Natural killer cell (primary cell): ENCODE measurements around the gene ANKRD11. TPM values are rescaled to one million over a fixed set of nuclear protein-coding genes. Genes with fewer than 3 reads are reported as not detected.
A peak's percentile ranks its signal among the peaks of the same experiment; 100 is the strongest.
"Not testable (repeated sequence)": the region's sequence is repeated elsewhere in the genome, so short reads cannot be mapped to it uniquely, and the experiment has no call there.

Experiments used
- ATAC-seq, 3 donors: fragments of 150-1000 bp in 2 of 3; fragments of 200-7000 bp in 1 of 3; cut with Tn5 transposase; 1 replicate in 1 of 3; 2 replicates in 2 of 3; pipeline ENCODE4 v1.10.0; 2021; ENCODE audit warnings: mild to moderate bottlenecking in 2 of 3, moderate library complexity in 2 of 3
- DNase-seq, 2 donors: peaks; one replicate each; pipeline versions ENCODE4 v3.0.0 to v3.0.0-alpha.2; 2013 to 2021; ENCODE audit warnings: mixed read lengths in 1 of 2
- H3K27ac ChIP-seq: one replicate; pipeline ENCODE4 v1.5.1; 2013; ENCODE audit warnings: mild to moderate bottlenecking, low read length
- H3K27me3 ChIP-seq: one replicate; pipeline ENCODE4 v1.6.1; 2013; ENCODE audit warnings: low read length; ENCODE audit not compliant: control insufficient read depth, insufficient read depth
- H3K36me3 ChIP-seq: one replicate; pipeline ENCODE4 v1.6.1; 2013; ENCODE audit warnings: low read length; ENCODE audit not compliant: control insufficient read depth, insufficient read depth
- H3K4me1 ChIP-seq: one replicate; pipeline ENCODE4 v1.6.1; 2013; ENCODE audit warnings: low read length; ENCODE audit not compliant: control insufficient read depth, insufficient read depth
- H3K4me3 ChIP-seq: one replicate; pipeline ENCODE4 v1.5.1; 2013; ENCODE audit warnings: low read length
- H3K9me3 ChIP-seq: one replicate; pipeline ENCODE4 v1.6.1; 2013; ENCODE audit warnings: low read length; ENCODE audit not compliant: control insufficient read depth, insufficient read depth
- H3K27ac Mint-ChIP-seq, 2 donors: one replicate each; pipeline ENCODE4 v1.8.0; 2022; ENCODE audit warnings: mild to moderate bottlenecking in 2 of 2, mixed read lengths in 2 of 2, moderate library complexity in 1 of 2
- H3K27me3 Mint-ChIP-seq, 2 donors: one replicate each; pipeline ENCODE4 v1.8.0; 2022; ENCODE audit warnings: low read depth in 2 of 2, mixed read lengths in 2 of 2
- H3K36me3 Mint-ChIP-seq: one replicate; pipeline ENCODE4 v1.8.0; 2022; ENCODE audit warnings: mixed read lengths
- H3K4me1 Mint-ChIP-seq, 2 donors: one replicate each; pipeline ENCODE4 v1.8.0; 2022; ENCODE audit warnings: mixed read lengths in 2 of 2
- H3K4me3 Mint-ChIP-seq: one replicate; pipeline ENCODE4 v1.8.0; 2022; ENCODE audit warnings: mild to moderate bottlenecking, moderate library complexity, mixed read lengths
- H3K9me3 Mint-ChIP-seq, 2 donors: one replicate each; pipeline ENCODE4 v1.8.0; 2022; ENCODE audit warnings: mixed read lengths in 2 of 2
- CTCF ChIP-seq: fragments of 200-600 bp; IDR thresholded peaks from one replicate; pipeline ENCODE4 v1.8.0; 2022; ENCODE audit warnings: antibody characterized with exemption
- WGBS: methylation state at CpG from one replicate; pipeline ENCODE4 v1.1.7; 2013; ENCODE audit warnings: missing lambda C conversion rate; ENCODE audit not compliant: insufficient coverage; 5-methylcytosine and 5-hydroxymethylcytosine counted together
- intact Hi-C: fragments of 100-400 bp; cut with micrococcal nuclease; formaldehyde crosslinking; loops from one replicate; pipeline ENCODE4 v1.14.2; 2022
- total RNA-seq, 4 donors: library from RNA; stranded (reverse); fragments of 120-200 nt in 1 of 4; gene quantifications; one replicate each; pipeline versions ENCODE4 v1.2.3 to v1.2.4, GENCODE V29; 2013 to 2022

ANKRD11 gene
- total RNA-seq, 3 donors from 2014 or later (not counting 1 experiment from before 2014, with no cell fraction given): 230 to 299 (median 287) TPM

- Histone ChIP-seq H3K27ac (no peak overlapping the region), H3K27me3 (no peaks in the 10 kb centered on the region), H3K9me3 (no peaks in the 10 kb centered on the region), H3K4me1 (peaks cover 60% of the 10 kb centered on the region), H3K36me3 (no peaks in the 10 kb centered on the region), H3K4me3 (no peak overlapping the region)
- Mint-ChIP-seq H3K9me3 (no peaks in the 10 kb centered on the region), H3K36me3 (no peaks in the 10 kb centered on the region), H3K27ac (peak overlapping the region; percentile 22 to 26), H3K27me3 (no peaks in the 10 kb centered on the region), H3K4me1 (peaks cover 59% of the 10 kb centered on the region in 2 donors), H3K4me3 (peak overlapping the region; percentile 18)
- no peak for TF ChIP-seq CTCF
- ATAC-seq (no peak), DNase-seq (no peak)
- intact Hi-C loops: loop anchor here (2.0 kb wide), 1 partner anchor 13 kb away; no protein-coding TSS in a partner anchor
- WGBS: 98% methylated on average over 2 of the region's 2 CpGs
Measured at GRCh38 chr16:89455692-89456091, 34.7 kb downstream of the ANKRD11 start.

- Mint-ChIP-seq H3K27me3 (no peaks in the 10 kb centered on the region), H3K9me3 (no peaks in the 10 kb centered on the region), H3K4me1 (peaks cover 60% of the 10 kb centered on the region in 2 donors), H3K36me3 (no peaks in the 10 kb centered on the region), H3K27ac (peak overlapping the region; percentile 22 to 26), H3K4me3 (peak overlapping the region; percentile 18)
- H3K27ac ChIP-seq: no peak overlapping the region
- intact Hi-C loops: loop anchor here (2.0 kb wide), 1 partner anchor 14 kb away; no protein-coding TSS in a partner anchor
- no peak for TF ChIP-seq CTCF
- no peaks in the 10 kb centered on the region for H3K27me3 ChIP-seq
- DNase-seq (peak in 1 of 2 donors; percentile 57), ATAC-seq (no peak)
- no peaks in the 10 kb centered on the region for H3K9me3 ChIP-seq
- 39% methylated on average over 2 of the region's 2 CpGs for WGBS
- H3K4me3 ChIP-seq: no peak overlapping the region
- H3K4me1 ChIP-seq: peaks cover 60% of the 10 kb centered on the region
- H3K36me3 ChIP-seq: no peaks in the 10 kb centered on the region
Measured at GRCh38 chr16:89455178-89455577, 35.2 kb downstream of the ANKRD11 start.

- H3K9me3 ChIP-seq, H3K27me3 ChIP-seq, ATAC-seq, H3K27ac ChIP-seq, H3K36me3 ChIP-seq, H3K9me3 Mint-ChIP-seq, H3K4me3 ChIP-seq, H3K27me3 Mint-ChIP-seq, H3K36me3 Mint-ChIP-seq, DNase-seq: not testable (repeated sequence)
- Mint-ChIP-seq H3K27ac (peak overlapping the region; percentile 29 to 82), H3K4me3 (peak overlapping the region; percentile 65), H3K4me1 (peaks cover 64 to 67% of the 10 kb centered on the region in 2 donors)
- intact Hi-C loops: loop anchor here (2.0 kb wide), 1 partner anchor 14 kb away; no protein-coding TSS in a partner anchor
- peaks cover 64% of the 10 kb centered on the region for H3K4me1 ChIP-seq
- WGBS: 100% methylated on average over 2 of the region's 3 CpGs
Measured at GRCh38 chr16:89454378-89455125, 35.8 kb downstream of the ANKRD11 start.

- WGBS: 39% methylated on average over 13 of the region's 13 CpGs
- H3K4me1 ChIP-seq: peaks cover 66% of the 10 kb centered on the region
- Mint-ChIP-seq H3K9me3 (no peaks in the 10 kb centered on the region), H3K27ac (peak overlapping the region; percentile 43 to 82), H3K36me3 (no peaks in the 10 kb centered on the region), H3K4me1 (peaks cover 56 to 66% of the 10 kb centered on the region in 2 donors), H3K4me3 (peak overlapping the region; percentile 65), H3K27me3 (no peaks in the 10 kb centered on the region)
- intact Hi-C loops: loop anchor here (2.0 kb wide), 3 partner anchors 15 to 31 kb away; no protein-coding TSS in a partner anchor
- H3K36me3 ChIP-seq: no peaks in the 10 kb centered on the region
- no peak overlapping the region for H3K4me3 ChIP-seq
- ATAC-seq (peak; percentile 54 to 63 (median 56)), DNase-seq (peak in 1 of 2 donors; percentile 50)
- no peaks in the 10 kb centered on the region for H3K27me3 ChIP-seq
- no peak for TF ChIP-seq CTCF
- H3K9me3 ChIP-seq: no peaks in the 10 kb centered on the region
- H3K27ac ChIP-seq: no peak overlapping the region
Measured at GRCh38 chr16:89453501-89454321, 36.6 kb downstream of the ANKRD11 start.
